ENCODE results near the gene JMJD6.

- TF ChIP-seq POLR2A (IDR thresholded peaks at IDR 0.05) (no peak), CTCF (IDR thresholded peaks at IDR 0.05 in 4 of 5, conservative IDR thresholded peaks at IDR 0.05 in 1 of 5) (no peak)
These were observed 6.6 kb upstream of the JMJD6 start for GRCh38 chr17:76732734-76733617.
